Fibroblast of gingiva (primary cell): Measurements from ENCODE around the gene PTPRN2.

ENCODE experiments used
- DNase-seq: peaks from one replicate; pipeline ENCODE4 v3.0.0-alpha.2; 2011; ENCODE audit warnings: low read depth

Gene PTPRN2

GRCh38 chr7:158026636-158027265 is 560.9 kb downstream of the PTPRN2 start:
- no peak for DNase-seq

- DNase-seq = no peak
Measured at GRCh38 chr7:158025686-158026600, 561.7 kb downstream of the PTPRN2 start.

GRCh38 chr7:158024881-158025280 is 562.7 kb downstream of the PTPRN2 start:
- no peak for DNase-seq

- DNase-seq = no peak
Measured at GRCh38 chr7:158024351-158024715, 563.3 kb downstream of the PTPRN2 start.

GRCh38 chr7:158023681-158024350 is 563.8 kb downstream of the PTPRN2 start:
- DNase-seq = no peak

- DNase-seq = no peak
Measured at GRCh38 chr7:158023157-158023556, 564.5 kb downstream of the PTPRN2 start.

GRCh38 chr7:158022601-158023000 is 565.0 kb downstream of the PTPRN2 start:
- DNase-seq = no peak

- DNase-seq = no peak
Measured at GRCh38 chr7:158021836-158022235, 565.8 kb downstream of the PTPRN2 start.

GRCh38 chr7:158020706-158021095 is 566.9 kb downstream of the PTPRN2 start:
- DNase-seq = no peak

GRCh38 chr7:158019726-158020705 is 567.6 kb downstream of the PTPRN2 start:
- DNase-seq = no peak

- DNase-seq = no peak
Measured at GRCh38 chr7:158018971-158019645, 568.5 kb downstream of the PTPRN2 start.

- DNase-seq = no peak
Measured at GRCh38 chr7:158018098-158018762, 569.4 kb downstream of the PTPRN2 start.

- DNase-seq = no peak
Measured at GRCh38 chr7:158017111-158018097, 570.2 kb downstream of the PTPRN2 start.

- no peak for DNase-seq
Measured at GRCh38 chr7:158016180-158017097, 571.2 kb downstream of the PTPRN2 start.

GRCh38 chr7:158015403-158016179 is 572.0 kb downstream of the PTPRN2 start:
- no peak for DNase-seq

GRCh38 chr7:158014976-158015375 is 572.6 kb downstream of the PTPRN2 start:
- DNase-seq = no peak

GRCh38 chr7:158013085-158013668 is 574.4 kb downstream of the PTPRN2 start:
- no peak for DNase-seq
